Measurements from ENCODE around the gene TBC1D24. TPM values are rescaled to one million over a fixed set of nuclear protein-coding genes. Genes with fewer than 3 reads are reported as not detected.
"Not testable (repeated sequence)": the region's sequence is repeated elsewhere in the genome, so short reads cannot be mapped to it uniquely, and the experiment has no call there.

TBC1D24 gene
- polyA plus RNA-seq, 1 donor = 22.0 TPM

- DNase-seq = no peak
These were observed 6.1 kb upstream of the TBC1D24 start for GRCh38 chr16:2468725-2469398.

GRCh38 chr16:2469399-2470233, 5.3 kb upstream of the TBC1D24 start:
- DNase-seq = no peak

GRCh38 chr16:2470234-2470601, 4.7 kb upstream of the TBC1D24 start:
- DNase-seq = no peak

GRCh38 chr16:2470603-2471015, 4.3 kb upstream of the TBC1D24 start:
- DNase-seq = no peak

- DNase-seq = no peak
These were observed 3.8 kb upstream of the TBC1D24 start, which contains the start of gene NTN3 for GRCh38 chr16:2471016-2471652. Gene NTN3, plus strand, starts transcription at chr16:2471297. Its CDS starts 405 bp downstream, at chr16:2471702.

DNA sequence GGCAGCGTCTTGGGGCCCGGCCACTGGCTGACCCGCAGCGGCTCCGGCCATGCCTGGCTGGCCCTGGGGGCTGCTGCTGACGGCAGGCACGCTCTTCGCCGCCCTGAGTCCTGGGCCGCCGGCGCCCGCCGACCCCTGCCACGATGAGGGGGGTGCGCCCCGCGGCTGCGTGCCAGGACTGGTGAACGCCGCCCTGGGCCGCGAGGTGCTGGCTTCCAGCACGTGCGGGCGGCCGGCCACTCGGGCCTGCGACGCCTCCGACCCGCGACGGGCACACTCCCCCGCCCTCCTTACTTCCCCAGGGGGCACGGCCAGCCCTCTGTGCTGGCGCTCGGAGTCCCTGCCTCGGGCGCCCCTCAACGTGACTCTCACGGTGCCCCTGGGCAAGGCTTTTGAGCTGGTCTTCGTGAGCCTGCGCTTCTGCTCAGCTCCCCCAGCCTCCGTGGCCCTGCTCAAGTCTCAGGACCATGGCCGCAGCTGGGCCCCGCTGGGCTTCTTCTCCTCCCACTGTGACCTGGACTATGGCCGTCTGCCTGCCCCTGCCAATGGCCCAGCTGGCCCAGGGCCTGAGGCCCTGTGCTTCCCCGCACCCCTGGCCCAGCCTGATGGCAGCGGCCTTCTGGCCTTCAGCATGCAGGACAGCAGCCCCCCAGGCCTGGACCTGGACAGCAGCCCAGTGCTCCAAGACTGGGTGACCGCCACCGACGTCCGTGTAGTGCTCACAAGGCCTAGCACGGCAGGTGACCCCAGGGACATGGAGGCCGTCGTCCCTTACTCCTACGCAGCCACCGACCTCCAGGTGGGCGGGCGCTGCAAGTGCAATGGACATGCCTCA, 3.1 kb upstream of the TBC1D24 start:
- no peak for DNase-seq

GRCh38 chr16:2472488-2472864, 2.5 kb upstream of the TBC1D24 start:
- DNase-seq = no peak

DNA sequence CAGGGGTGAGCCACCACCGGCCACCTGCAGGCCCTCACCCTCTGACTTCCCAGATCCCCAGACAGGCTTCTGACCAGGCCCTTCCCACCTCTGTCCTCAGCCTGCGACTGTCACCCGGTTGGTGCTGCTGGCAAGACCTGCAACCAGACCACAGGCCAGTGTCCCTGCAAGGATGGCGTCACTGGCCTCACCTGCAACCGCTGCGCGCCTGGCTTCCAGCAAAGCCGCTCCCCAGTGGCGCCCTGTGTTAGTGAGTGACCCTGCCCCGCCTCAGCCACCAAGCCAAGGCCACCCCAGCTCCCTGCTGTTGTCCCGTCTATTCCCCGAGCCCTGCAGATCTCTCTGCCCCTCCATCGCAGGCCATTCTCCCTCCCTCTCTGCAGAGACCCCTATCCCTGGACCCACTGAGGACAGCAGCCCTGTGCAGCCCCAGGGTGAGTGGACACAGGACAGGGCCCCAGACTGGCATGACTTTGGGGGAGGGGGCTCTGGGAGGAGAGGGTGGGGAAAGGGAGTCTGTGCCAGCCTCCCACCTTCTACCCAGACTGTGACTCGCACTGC, 2.0 kb upstream of the TBC1D24 start:
- DNase-seq = no peak

GRCh38 chr16:2473446-2473926, 1.4 kb upstream of the TBC1D24 start:
- no peak for DNase-seq

DNA sequence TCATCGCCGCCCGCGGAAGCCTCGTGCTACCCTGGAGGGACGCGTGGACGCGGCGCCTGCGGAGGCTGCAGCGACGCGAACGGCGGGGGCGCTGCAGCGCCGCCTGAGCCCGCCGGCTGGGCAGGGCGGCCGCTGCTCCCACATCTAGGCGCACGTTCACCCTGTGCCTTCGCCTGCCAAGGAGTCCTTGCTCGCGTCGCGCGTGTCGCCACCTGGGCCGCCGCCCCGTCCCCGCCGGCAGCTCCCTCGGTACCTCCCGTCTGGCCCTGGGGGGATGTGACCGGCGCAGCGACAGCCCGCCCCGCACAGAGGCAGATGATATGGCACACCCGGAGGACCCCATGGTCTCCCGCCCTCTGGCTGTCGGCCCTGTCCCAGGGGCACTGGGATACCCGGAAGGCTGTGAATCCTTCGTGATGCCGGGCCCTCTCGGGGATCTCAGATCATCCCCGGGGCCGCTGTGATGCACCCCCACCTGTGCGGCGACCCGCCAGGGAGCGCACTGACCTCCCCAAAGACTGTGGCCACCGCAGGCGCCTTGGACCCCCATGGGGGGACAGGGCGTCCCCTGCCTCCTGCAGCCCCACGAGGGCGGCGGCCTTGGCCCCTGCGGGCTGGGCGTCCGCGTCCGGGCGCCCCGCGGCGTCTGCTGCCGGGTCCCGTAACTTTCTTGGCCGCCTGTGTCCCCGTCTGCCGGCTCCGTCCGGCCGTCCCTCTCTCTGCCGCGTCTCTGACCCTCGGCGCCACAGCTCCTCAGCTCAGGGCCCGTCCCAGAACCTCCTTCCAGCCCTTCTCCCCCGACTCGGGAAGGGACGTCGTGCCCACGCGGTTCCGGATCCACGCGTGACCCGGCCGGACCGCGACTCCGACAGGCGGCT, 689 bp upstream of the TBC1D24 start:
- DNase-seq = no peak

- no peak for DNase-seq
These were observed 752 bp downstream of the TBC1D24 start for GRCh38 chr16:2475413-2476344.

DNA sequence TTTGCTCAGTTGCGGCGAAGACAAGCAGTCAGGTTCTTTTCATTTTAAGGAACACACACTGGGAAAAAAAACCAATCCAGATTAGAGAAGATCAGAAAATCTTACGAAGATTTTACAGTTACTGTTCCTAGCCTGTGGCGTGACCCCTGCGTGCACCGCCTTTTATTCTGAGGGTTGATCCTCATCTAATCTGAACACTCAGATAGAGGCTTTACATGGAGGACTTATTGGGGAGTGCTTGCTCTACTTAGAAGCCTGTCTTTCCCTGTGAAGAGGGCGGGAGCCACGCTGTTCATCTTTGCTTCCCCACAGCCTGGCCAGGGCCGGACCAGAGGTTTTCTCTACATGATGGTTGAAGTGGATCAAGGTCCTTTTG, 1.4 kb downstream of the TBC1D24 start:
- no peak for DNase-seq

DNA sequence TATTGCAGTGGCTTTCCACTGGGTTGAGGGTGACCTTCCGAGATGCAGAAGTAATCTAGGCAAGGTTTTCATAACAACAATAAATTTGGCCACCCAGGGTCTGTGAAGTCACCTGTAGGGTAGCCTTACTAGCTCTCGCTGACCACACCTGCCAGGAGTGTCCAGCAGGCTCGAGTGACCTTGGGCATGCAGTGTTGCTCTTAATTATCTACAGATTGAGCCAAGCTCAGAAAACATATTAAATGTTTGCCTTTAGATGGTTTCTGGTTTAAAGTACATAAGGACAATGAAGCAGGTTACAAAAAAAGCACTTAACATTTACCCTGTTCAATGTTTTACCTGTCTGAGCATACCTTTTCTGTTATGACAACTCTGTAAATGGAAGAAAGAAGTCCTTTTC, 1.8 kb downstream of the TBC1D24 start:
- DNase-seq = no peak

DNA sequence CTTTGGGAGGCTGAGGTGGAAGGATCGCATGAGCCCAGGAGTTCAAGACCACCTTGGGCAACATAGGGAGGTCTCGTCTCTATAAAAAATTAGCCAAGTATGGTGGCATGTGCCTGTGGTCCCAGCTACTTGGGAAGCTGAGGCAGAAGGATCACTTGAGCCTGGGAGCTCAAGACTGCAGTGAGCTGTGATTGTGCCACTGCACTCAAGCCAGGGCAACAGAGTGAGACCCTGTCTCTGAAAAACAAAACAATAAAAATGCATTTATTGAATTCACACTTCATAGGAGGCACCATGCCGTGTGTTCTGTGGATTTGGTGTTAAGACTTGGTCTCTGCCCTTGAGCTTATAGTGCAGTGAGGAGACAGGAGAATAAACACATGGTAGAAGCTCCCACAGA, 2.4 kb downstream of the TBC1D24 start:
- no peak for DNase-seq

- DNase-seq = no peak
These were observed 3.4 kb downstream of the TBC1D24 start for GRCh38 chr16:2478279-2478678.

- DNase-seq = not testable (repeated sequence)
These were observed 5.1 kb downstream of the TBC1D24 start for GRCh38 chr16:2479996-2480395.

DNA sequence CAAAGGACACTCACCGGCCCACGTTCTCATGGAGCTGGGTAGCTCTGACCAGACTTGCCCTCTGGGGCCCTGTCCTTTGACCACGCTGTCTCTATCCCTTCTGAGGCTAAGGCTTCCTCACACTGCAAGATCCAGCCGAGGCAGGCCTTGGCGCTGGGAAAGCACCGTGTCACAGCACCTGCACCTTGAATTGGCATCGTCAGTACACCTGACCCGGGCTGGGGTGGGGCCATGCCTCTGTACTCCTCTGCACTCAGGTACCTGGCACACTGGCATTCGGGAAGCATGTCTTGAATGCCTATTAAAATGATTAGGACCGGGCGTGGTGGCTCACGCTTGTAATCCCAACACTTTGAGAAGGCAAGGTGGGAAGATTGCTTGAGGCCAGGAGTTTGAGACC, 6.0 kb downstream of the TBC1D24 start:
- DNase-seq = no peak

- no peak for DNase-seq
These were observed 6.7 kb downstream of the TBC1D24 start for GRCh38 chr16:2481676-2482075.

DNA sequence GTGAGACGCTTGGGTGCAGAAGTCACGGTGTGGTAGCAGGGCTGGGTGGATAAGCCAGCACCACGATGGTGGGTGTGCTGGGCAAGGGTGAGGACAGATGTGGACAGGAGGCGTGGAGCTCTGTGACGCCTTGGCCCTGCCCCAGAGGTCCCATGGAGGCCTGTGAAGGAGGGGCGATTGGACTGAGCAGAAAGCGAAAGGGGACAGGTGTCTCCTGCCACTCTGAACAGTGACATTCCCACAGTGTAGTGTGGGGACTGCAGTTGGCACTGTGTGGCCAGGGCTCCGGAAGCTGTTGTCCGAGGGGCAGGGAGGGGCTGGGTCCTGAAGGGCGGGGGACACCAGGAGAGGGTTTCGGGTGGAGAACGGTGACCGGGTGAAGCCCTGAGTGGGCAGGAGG, 7.3 kb downstream of the TBC1D24 start:
- DNase-seq = no peak
